OCI-LY1 (cell line): ENCODE measurements around the gene GATA2.

Experiments used
- H2AFZ ChIP-seq: fragments of 200-600 bp; sonication (generic), shearing (Covaris generic); 2 replicates; pipeline ENCODE4 v1.6.0; 2014; ENCODE audit warnings: antibody characterized with exemption, mild to moderate bottlenecking, low read length
- H3F3A ChIP-seq: fragments of 200-600 bp; sonication (generic), shearing (Covaris generic); 2 replicates; pipeline ENCODE4 v1.6.0; 2014; ENCODE audit warnings: mild to moderate bottlenecking, antibody characterized with exemption, low read length, moderate library complexity; ENCODE audit not compliant: insufficient read depth
- H3K27ac ChIP-seq: fragments of 200-600 bp; sonication (generic); 2 replicates; pipeline ENCODE4 v1.5.1; 2014; ENCODE audit warnings: low read length, mixed run types, mild to moderate bottlenecking, low read depth; ENCODE audit not compliant: poor library complexity, severe bottlenecking
- H3K27me3 ChIP-seq: fragments of 200-600 bp; sonication (generic); 2 replicates; pipeline ENCODE4 v1.6.0; 2014; ENCODE audit warnings: antibody characterized with exemption, mild to moderate bottlenecking, low read length, moderate library complexity; ENCODE audit not compliant: insufficient read depth
- H3K36me3 ChIP-seq: fragments of 200-600 bp; sonication (generic); 2 replicates; pipeline ENCODE4 v1.6.1; 2014; ENCODE audit warnings: mild to moderate bottlenecking, antibody characterized with exemption, low read length, moderate library complexity, mixed read lengths; ENCODE audit not compliant: insufficient read depth
- H3K4me1 ChIP-seq: fragments of 200-600 bp; sonication (generic); 2 replicates; pipeline ENCODE4 v1.5.1; 2014; ENCODE audit warnings: mild to moderate bottlenecking, low read length, moderate library complexity; ENCODE audit not compliant: insufficient read depth, severe bottlenecking
- H3K4me2 ChIP-seq: fragments of 200-600 bp; sonication (generic), shearing (Covaris generic); 2 replicates; pipeline ENCODE4 v1.6.1; 2014; ENCODE audit warnings: low read length
- H3K4me3 ChIP-seq: fragments of 200-600 bp; sonication (generic); 2 replicates; pipeline ENCODE4 v1.5.1; 2014; ENCODE audit warnings: low read length, low read depth, mild to moderate bottlenecking, mixed read lengths; ENCODE audit not compliant: poor library complexity, severe bottlenecking
- H3K79me2 ChIP-seq: fragments of 200-600 bp; shearing (Covaris generic); 2 replicates; pipeline ENCODE4 v1.6.1; 2016; ENCODE audit warnings: mixed run types, low read length, mixed read lengths; ENCODE audit not compliant: insufficient read depth
- H3K9ac ChIP-seq: fragments of 200-600 bp; sonication (generic), shearing (Covaris generic); 2 replicates; pipeline ENCODE4 v1.6.1; 2014; ENCODE audit warnings: mild to moderate bottlenecking, low read length, mixed read lengths
- H3K9me2 ChIP-seq: fragments of 200-600 bp; sonication (generic), shearing (Covaris generic); 2 replicates; pipeline ENCODE4 v1.6.1; 2014; ENCODE audit warnings: low read depth, mild to moderate bottlenecking, low read length, mixed read lengths
- H3K9me3 ChIP-seq: fragments of 200-600 bp; shearing (Covaris generic); 2 replicates; pipeline ENCODE4 v1.6.1; 2014; ENCODE audit warnings: low read length, mixed read lengths
- H4K20me1 ChIP-seq: fragments of 200-600 bp; sonication (generic), shearing (Covaris generic); 2 replicates; pipeline ENCODE4 v1.6.0; 2016; ENCODE audit warnings: mild to moderate bottlenecking, low read length; ENCODE audit not compliant: insufficient read depth
- EZH2 ChIP-seq: fragments of 200-600 bp; sonication (generic), shearing (Covaris generic); IDR thresholded peaks from 2 replicates; pipeline ENCODE4 v1.8.0; 2017; ENCODE audit warnings: borderline replicate concordance, mixed run types, mild to moderate bottlenecking, antibody characterized with exemption, low read length, moderate library complexity, mixed read lengths
- TF ChIP-seq, protein P1 (sequence below): fragments of 200-600 bp; sonication (generic), shearing (Covaris generic); IDR thresholded peaks from 2 replicates; pipeline ENCODE4 v1.5.1; 2017; ENCODE audit warnings: mild to moderate bottlenecking, antibody characterized with exemption, low read length, moderate library complexity, mixed read lengths

Gene GATA2

DNA sequence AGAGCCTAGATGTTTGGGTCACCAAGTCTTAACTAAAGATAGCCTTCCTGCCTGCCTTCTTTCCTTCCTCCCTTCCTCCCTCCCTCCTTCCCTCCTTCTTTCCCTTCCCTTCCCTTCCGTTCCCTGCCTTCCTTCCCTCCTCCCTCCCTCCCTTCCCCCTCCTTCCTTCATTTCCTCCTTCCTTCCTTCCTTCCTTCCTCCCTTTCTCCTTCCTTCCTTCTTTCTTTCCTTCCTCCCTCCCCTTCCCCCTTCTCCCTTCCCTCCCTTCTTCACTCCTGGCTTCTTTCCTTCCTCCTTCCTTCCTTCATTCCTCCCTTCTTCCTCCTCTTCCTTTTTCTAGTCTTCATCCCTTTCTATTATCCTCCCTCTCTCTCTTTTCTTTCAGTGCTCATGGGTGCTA lies 28.3 kb downstream of the GATA2 start:
- TF ChIP-seq, protein P1, sequence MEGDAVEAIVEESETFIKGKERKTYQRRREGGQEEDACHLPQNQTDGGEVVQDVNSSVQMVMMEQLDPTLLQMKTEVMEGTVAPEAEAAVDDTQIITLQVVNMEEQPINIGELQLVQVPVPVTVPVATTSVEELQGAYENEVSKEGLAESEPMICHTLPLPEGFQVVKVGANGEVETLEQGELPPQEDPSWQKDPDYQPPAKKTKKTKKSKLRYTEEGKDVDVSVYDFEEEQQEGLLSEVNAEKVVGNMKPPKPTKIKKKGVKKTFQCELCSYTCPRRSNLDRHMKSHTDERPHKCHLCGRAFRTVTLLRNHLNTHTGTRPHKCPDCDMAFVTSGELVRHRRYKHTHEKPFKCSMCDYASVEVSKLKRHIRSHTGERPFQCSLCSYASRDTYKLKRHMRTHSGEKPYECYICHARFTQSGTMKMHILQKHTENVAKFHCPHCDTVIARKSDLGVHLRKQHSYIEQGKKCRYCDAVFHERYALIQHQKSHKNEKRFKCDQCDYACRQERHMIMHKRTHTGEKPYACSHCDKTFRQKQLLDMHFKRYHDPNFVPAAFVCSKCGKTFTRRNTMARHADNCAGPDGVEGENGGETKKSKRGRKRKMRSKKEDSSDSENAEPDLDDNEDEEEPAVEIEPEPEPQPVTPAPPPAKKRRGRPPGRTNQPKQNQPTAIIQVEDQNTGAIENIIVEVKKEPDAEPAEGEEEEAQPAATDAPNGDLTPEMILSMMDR: no peak
- no peak for TF ChIP-seq EZH2
- no peak overlapping the region for H3K9ac ChIP-seq
- H3K36me3 ChIP-seq: no peaks in the 10 kb centered on the region
- H3K9me2 ChIP-seq: no peaks in the 10 kb centered on the region
- no peaks in the 10 kb centered on the region for H3K4me1 ChIP-seq
- H3F3A ChIP-seq: no peaks in the 10 kb centered on the region
- H3K4me2 ChIP-seq: no peak overlapping the region
- no peak overlapping the region for H3K27ac ChIP-seq
- H3K27me3 ChIP-seq: peaks cover 4% of the 10 kb centered on the region; the same call in 1 of the 2 replicates
- H3K79me2 ChIP-seq: no peaks in the 10 kb centered on the region
- no peak overlapping the region for H2AFZ ChIP-seq
- H4K20me1 ChIP-seq: no peaks in the 10 kb centered on the region
- no peaks in the 10 kb centered on the region for H3K9me3 ChIP-seq
- no peak overlapping the region for H3K4me3 ChIP-seq

DNA sequence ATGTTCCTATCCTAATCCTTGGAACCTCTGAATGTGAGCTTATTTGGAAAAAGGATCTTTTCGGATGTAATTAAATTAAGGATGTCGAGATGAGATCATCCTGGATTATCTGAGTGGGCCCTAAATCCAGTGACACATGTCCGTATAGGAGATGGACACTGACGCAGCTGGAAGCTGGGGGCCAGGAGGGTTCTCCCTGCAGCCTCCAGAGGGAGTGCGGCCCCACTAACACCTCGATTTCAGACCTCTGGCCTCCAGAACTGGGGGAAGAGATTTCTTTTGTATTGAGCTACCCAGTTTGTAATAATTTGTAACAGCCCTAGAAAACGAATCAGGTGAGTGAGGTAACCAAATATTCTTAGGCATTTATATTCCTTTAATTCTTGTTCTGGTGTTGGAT lies 28.8 kb downstream of the GATA2 start:
- Histone ChIP-seq H3K27me3 (peaks cover 4% of the 10 kb centered on the region; the same call in 1 of the 2 replicates), H3K9ac (no peak overlapping the region), H3K4me3 (no peak overlapping the region), H4K20me1 (no peaks in the 10 kb centered on the region), H3K9me2 (no peaks in the 10 kb centered on the region), H3K9me3 (no peaks in the 10 kb centered on the region), H3F3A (no peaks in the 10 kb centered on the region), H3K79me2 (no peaks in the 10 kb centered on the region), H3K27ac (no peak overlapping the region), H3K4me2 (no peak overlapping the region), H2AFZ (no peak overlapping the region), H3K36me3 (no peaks in the 10 kb centered on the region), H3K4me1 (no peaks in the 10 kb centered on the region)
- TF ChIP-seq, protein P1: no peak
- no peak for TF ChIP-seq EZH2

DNA sequence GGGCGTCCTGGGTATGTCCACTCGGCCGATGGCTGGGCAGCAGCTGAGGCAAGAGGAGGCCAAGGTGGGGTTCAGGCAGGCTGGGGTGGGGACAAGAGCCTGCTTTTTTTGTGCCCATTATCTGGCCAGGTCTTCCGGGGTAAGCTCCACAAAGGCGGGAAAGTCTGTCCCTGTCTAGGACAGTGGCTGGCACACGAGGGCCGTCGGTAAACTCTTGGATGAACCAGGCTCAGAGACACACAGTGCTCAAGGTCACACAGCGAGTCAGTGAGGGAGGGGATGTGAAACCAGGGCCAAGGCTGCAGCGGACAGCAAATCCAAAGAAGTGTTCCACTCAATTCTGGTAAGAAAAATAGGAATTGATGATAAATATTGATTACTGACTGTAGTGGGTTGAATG lies 29.2 kb downstream of the GATA2 start:
- no peaks in the 10 kb centered on the region for H3K4me1 ChIP-seq
- no peak overlapping the region for H3K27ac ChIP-seq
- no peaks in the 10 kb centered on the region for H3K9me3 ChIP-seq
- TF ChIP-seq, protein P1: no peak
- no peak for TF ChIP-seq EZH2
- H3F3A ChIP-seq: no peaks in the 10 kb centered on the region
- no peak overlapping the region for H3K4me3 ChIP-seq
- H3K79me2 ChIP-seq: no peaks in the 10 kb centered on the region
- no peaks in the 10 kb centered on the region for H3K9me2 ChIP-seq
- no peaks in the 10 kb centered on the region for H4K20me1 ChIP-seq
- H3K4me2 ChIP-seq: no peak overlapping the region
- no peaks in the 10 kb centered on the region for H3K36me3 ChIP-seq
- H3K27me3 ChIP-seq: peaks cover 4% of the 10 kb centered on the region; the same call in 1 of the 2 replicates
- no peak overlapping the region for H3K9ac ChIP-seq
- no peak overlapping the region for H2AFZ ChIP-seq
